SIG-M5 treated with dmso at 0.1 percent for 504 hours (cell line): ENCODE data around the gene DOCK1.

Source experiments
- DNase-seq: peaks from one replicate; lab custom pipeline; 2025; ENCODE audit not compliant: unreplicated experiment; lab: John Stamatoyannopoulos, UW

DOCK1 gene

DNA sequence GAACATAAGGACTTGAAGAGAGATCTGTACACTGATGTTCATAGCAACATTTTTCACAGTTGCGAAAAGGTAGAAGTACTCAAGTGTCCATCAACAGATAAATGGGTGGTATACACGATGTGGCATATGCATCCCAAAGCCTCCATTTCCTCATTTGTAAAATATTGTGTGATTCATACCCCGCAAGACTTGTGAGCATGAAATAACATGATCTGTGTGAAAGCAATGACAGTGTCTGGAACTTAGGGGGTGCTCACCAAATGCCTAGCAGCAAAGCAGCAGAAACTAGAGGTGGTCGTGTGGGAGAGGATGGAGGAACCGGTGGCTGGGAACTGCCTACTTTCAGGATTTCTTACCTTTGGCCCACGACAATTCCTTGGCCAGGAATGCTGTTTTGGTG is 426.5 kb downstream of the DOCK1 start:
- no peak for DNase-seq

DNA sequence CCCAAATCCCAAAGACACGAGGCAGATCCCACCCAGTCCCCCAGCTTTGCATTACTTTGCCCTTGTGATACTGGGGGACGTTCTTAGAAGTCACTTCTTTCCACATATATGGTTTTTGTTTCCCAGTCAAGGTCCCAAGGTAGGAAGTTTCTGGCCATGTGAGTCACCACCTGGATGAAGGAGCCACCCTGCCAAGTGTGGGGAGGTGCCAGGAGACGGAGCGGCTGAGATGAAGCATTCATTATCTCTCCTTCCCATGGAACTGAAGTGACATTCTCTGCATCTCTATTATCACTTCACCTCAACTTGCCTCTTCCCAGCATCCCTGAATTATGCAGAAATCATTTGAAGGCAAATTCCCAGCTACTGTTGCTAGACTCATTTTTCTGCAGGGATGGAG is 427.4 kb downstream of the DOCK1 start:
- no peak for DNase-seq

DNA sequence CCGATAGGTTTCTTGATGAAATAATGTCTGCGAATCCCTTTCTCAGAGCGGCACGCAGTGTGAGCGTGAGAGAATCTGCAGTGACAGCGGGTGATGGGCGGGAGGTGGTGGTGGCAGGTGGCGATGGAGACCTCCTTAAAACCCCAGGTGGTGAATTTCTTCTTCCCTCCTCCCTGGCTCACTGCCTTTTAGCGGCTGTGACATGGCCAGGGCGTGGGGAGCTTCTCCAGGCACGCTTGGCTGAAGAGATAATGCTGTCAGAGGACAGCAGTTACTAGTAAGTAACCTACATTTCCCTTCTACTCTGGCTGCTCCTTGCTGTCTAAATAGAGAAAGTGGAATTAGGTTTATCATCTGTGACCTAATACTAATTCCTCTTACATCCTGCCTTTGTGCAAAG is 432.6 kb downstream of the DOCK1 start:
- DNase-seq = no peak

DNA sequence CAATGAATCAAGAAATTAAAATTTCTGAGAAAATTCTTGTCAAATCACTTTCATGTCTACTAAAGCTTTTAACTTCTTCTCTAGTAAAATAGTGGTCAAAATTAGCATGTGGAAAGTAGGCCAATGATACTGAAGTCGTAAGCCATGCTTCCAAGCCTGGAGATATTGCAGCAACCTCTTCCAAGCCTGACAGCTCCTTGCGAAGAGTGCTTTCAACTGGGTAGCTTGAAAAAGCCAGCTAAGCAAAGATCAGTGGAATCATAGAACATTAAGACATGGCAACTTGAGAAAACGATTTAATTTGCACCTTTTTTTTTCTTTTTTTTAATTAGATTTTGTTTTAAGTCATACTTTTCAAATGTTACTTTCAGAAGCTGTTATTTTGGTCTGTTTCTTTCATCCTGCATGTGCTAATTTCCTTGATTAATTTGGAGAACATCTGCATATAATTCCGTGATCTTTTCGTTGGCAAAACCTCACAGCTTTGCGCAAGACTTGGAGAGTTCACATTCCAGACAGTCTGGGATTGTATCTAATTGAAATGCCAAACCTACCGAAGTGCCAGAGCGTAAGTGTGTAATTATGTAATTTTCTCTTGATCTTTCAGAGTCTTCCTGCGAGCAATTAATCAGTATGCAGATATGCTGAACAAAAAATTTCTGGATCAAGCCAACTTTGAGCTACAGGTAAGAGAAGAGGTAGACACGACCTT is 433.3 kb downstream of the DOCK1 start:
- no peak for DNase-seq

DNA sequence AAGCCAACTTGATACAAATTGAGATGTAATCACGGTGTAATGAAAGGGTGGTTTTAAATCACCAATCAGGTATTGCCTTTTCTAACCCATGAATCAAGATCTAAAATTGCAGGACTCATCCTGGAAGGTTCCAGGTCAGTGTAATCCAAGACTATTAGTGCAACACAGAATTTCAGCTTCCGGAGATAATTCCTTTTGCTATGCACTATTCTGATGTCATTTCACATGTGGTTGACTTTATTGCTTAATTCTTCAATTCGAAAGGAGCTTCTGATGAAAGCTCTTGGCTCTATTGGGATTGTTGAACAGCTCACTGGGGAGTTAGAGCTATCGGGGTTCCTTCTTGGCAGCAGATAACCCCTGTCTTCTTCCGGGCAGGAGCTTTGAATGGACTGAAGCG is 438.6 kb downstream of the DOCK1 start:
- no peak for DNase-seq

DNA sequence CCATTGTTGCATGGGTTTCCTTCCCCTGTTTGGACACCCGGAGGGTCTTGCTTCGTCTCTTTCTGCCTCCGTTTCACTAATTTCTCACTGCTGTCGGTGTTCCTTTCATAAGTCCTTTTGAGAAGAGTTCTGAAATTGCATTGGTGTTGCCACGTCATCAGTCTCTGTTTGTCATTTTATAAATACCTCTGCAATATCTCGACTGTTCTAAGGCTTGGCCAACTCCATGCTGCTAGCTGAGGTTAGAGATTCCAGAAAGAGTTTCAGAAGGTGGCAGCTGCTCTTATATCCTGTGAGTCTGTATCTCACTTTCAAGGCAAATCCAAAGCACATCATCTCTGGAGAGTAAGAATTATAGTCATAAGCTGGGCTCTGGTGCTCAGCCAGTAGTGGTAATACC is 439.1 kb downstream of the DOCK1 start:
- no peak for DNase-seq

DNA sequence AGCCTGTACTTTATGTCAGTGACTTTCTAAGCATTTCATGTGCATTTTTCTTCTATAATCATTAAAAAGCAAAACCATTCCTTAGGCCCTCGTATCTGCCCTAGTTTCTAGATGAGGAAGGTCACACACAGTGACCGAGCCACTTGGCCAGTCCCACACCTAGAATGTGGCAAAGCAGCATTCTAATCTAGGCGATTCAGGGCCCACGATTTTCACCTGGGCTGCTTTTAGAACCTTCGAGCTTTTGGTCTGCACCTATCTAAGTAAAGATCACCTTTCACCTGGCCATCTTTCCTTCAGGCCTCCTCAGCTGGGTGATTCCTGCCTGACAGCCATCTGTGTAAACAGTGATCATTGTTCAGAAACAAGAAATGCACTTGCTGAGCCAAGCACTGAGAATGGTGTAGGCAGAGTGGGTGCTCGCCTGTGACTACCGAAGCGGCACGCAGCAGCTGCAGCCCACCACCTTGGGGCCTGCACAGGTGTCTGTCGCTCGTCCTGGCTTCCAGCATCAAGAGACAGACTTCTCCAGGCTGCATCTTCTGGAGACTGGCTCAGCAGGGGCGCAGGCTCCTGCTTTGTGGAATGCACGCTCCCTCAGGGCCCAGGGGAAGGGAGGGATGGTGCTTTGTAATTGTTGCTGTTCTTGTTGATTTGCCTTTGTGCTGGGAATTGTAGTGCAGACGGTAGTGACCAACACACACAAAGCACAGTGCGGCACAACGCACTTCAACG is 440.2 kb downstream of the DOCK1 start:
- DNase-seq = no peak

DNA sequence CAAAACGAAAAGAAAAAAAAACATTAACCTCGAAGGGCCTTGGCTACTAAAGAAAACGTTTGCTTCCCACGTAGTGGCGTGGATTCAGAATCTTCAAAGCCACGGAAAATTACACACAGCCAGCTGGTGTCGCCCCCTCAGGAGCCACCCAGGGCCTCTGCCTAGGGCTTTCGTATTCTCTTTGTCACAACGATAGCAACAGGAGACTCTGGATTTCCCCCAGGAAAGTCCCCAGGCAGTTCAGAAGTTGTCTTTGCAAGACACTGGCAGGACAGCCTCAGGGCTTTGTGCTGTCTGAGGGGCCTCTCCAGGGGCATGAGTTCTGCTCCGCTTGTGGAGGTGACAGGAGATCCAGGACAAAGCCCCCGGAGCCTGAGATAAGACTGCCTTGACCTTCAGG is 441.4 kb downstream of the DOCK1 start:
- DNase-seq = no peak

DNA sequence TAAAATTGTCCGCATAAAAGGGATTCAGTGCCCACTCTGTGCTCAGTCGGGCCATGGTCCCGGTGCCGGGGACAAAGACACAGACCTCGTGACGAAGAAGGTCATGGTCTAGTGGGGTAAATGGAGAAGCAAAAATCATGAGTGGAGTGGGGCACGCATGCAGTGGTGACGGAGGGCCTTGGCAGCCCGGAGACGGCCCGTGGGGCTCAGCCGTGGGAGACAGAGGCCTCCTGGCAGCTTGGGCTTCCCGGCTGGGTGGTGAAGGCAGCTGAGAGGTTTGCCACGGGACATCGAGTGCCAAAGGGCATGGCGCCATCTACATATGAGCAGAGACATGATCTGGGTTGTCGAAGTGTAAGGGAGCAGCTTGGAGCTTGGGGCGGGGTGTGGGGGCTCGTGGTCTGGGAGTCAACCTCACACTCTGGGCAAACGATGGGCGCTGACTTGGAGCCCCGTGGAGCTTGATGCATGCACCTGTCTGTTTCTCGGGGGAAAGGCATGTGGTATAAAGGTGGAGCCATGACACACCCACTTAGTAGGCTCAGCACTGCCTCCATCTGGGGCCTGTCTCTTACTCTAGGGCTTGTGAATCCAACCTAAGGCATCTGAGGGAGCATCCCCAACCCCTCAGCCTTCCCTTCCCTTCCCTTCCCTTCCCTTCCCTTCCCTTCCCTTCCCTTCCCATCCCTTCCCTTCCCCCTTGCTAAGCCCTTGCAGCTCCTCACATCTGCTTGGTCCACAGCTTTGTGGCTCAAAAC is 442.2 kb downstream of the DOCK1 start:
- no peak for DNase-seq

DNA sequence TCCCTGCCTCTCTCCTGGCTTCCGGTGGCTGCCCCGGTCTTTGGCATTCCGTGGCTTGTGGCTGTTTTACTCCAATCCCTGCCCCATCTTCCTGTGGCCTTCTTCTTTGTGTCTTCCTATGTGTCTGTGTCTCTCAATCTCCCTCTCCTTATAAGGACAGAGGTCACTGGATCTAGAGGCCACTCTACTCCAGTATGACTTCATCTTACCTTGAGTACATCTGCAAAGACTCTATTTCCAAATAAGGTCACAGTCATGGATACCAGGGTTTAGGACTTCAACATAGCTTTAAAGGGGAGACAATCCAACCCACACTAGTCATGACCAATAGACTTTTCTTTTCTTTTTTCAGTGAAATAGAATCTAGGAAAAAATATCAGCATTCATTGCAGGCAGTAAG is 444.5 kb downstream of the DOCK1 start:
- no peak for DNase-seq

DNA sequence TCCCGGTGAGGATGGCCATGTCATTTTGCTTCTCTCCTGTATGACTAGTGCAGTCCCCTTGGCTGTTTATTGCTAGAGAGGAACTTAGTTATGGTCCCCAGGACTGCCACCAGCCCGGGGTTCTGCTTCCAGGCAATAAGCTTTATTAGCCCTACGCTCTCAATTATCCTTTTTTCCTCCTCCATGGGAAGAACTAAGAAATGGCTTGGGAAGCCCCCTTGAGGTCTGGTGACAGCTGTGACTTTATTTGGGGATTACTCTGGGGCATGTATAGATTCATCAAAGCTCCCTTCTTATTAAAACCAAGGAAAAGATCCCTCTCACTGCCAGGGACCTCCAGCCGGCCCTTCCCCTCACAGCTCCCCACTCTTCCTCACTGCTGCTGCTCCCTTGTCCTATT is 446.3 kb downstream of the DOCK1 start:
- no peak for DNase-seq

DNA sequence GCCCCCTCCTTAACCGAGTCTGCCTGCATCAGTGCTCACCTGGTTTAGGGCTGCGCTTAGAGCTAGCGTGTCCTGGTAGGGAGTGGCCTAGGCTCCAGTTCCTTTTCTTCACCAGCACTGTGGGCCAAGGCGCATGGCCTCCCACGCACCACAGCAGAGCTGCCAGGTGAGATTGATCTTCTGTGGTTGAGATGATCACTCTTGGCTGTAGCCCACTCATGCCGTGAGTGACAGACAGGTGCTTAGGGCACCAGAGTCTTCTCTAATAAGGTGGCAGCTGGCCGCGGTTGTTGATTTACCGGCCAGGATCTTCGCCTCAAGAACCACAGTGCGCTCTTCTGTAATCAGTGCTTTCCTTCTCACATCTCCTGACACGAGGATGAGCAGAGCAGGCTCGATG is 448.3 kb downstream of the DOCK1 start:
- no peak for DNase-seq

DNA sequence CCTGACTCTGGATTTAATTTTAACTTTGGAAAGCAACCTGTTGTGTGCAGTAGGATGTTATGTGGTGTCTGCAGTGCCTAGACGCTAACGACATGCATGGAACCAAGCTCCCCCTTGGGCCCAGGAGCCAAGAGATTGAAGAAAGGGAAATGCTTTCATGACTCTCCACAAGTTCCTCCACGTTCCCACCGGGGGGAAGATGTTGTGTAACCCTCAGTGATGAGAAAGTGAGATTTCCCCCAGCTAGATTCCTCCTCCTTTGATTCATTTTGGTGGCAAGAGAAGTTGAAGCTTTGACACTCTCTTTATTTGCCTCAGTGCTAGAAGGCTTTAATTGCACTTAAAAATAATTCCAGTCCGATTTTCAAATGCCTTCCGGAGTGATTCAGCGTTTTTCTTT is 449.0 kb downstream of the DOCK1 start:
- DNase-seq = no peak

DNA sequence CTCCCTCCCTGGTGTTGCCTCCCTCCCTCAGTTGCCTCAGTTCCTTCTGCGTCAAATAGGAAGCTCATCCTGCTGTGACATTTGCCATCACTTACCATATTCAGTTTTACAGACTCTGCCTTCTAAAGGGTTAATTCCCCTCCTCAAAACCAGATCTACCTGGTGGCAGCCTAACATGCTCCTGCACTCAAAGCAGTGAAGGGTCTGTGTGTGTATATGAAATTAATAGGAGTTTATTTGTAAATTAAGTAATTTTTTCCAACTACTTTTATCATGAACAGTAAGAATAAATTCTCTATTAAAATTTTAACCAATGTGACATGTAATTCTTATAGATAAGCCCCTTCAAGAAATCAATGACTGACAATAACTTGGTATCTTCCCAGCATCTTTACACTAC is 449.8 kb downstream of the DOCK1 start:
- DNase-seq = no peak

DNA sequence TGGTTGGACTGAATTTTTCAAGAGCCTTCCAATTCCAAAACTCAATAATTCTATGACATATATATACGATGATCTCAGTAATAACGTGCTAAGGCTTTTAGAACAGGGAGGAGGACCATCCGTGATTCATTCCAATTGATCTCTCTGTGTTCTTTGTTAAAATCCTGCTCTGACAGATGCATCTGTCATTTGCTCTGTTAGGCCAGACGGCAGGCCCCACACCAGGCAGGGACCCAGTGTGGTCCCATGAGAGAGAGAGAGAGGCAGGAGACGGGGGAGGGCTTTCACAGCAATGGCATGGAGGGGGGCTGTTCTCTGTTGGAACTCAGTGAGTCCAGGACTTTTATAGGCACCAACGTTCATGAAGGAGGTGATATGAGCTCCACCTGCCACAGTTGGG is 451.1 kb downstream of the DOCK1 start:
- no peak for DNase-seq

DNA sequence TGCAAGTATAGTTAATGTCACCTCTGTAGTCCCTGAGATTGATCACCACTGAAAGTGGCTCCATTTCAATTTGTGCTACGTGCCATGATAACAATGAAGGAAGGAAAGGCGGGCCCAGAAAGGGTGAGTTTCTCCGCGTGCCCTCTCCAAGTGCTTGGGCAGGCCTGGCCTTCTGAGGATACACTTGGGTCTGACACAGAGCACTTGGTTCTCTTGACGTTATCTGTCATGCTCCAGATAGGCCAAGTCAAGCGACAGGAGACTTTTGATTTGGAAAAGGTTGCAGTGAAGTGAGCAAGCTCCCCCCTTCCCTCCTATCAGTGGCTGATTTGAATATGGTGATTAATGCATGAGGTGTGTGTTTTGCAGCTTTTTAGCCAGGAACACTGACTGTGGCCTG is 452.0 kb downstream of the DOCK1 start:
- DNase-seq = no peak

DNA sequence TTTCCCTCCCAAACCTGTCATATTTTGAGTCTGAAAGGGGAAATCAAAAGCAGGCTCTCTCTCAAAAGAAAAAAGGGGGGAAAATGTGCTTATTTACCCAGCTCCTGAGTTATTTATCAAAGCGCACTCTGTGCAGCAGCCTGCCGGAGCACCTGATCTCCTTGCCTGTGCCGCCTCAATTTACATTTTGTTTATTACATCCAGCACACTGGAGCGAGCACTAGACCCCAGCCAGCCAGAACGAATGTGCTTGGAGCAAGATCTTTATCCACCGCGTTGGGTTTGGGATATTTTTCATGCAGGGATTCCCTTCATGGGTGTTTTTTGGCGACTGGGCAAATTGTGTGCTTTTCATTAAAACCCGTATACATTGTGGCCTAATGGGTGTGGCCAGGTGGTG is 453.1 kb downstream of the DOCK1 start:
- no peak for DNase-seq

DNA sequence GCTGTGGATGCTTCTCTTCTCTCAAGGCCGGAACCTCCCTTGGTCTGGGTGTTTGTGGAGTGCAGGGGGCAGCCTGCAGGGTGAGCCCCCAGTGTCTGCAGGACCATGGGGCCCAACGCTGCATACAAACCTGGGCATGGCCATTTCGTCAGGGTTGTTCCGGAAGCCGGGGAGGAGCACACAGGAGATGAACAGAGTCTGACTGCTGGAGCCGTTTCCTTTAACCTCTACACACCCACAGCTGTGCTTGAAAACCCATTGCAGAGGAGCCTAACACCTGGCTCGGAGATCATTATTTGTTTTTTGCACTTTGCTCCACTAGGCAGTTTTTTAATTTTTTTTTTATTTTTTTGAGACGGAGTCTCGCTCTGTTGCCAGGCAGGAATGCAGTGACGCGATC is 458.8 kb downstream of the DOCK1 start:
- DNase-seq = no peak

DNA sequence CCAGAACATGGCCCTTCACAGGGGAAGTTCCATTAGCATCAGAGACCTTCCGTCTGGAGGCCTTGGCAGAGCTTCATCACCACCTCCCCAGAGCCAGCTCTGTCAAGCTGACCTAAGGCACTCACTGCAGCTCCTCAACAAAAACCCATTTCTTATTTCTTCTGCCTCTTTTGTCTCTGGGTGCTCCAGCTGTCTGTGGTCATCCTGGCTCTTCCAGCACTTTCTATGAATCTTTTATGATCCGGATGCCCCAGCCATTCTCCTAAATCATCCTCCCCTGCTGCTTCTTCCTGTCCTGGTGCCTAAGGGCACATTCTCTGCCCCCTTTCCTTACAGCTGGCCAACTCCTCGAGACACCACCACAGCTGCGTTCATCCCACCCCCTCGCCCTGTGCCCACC is 462.9 kb downstream of the DOCK1 start:
- no peak for DNase-seq

DNA sequence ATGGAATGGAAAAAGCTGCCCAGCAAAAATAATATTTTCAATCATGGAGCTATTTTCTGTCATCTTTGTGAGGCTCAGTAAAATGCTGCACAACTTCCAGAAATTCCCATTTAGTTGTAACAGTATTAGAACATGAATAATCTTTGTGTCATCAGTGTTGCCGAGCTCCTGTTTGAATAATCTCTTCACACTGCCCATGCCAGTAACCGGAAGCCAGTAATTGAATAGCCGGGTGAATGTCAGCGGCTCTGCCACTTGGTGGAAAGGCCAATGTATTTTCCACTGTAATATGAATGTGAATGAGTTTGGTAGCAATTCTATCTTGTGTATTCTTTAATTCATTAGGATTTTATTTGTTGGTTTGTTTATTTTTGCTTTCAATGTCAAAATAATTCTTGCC is 463.7 kb downstream of the DOCK1 start:
- DNase-seq = no peak

DNA sequence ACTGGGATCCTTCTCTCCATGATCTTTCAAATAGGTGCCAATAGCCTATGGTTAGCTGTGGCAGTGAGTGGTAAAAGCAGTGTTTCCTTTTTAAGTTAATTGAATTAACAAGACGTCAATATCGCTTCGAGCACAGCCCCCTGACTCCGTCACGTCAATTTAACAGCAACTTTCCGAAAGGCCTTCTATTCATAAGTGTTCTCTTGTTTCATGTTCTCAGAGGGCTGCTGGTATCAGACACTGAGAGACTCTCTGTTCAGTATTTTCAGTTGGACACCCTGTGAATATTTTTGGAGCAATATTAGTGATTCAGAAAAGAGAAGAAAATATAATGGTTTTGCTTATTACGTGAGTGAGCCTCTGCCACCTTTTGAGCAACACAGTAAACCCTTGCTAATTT is 465.4 kb downstream of the DOCK1 start:
- DNase-seq = no peak

DNA sequence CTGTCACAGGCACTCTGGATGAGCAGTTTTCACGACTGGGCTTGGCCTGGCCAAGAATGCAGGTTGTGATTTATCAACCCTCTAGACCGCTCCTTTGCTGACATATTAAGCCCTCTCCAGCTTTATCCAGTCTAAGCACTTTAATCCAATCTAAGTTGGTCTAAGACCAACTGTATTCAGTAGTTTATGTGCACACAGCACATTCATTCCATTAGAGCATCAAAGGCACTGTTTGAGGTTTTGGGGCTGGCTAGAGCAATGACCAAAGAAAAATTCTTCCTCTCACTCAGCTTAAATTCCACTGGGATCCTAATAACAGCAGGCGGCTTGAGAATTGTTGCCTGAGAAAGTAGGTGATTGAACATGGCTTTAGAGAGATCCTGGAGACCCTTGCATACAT is 467.1 kb downstream of the DOCK1 start:
- DNase-seq = no peak
